ENCODE measurements around the gene S100A16.

Gene S100A16

DNA sequence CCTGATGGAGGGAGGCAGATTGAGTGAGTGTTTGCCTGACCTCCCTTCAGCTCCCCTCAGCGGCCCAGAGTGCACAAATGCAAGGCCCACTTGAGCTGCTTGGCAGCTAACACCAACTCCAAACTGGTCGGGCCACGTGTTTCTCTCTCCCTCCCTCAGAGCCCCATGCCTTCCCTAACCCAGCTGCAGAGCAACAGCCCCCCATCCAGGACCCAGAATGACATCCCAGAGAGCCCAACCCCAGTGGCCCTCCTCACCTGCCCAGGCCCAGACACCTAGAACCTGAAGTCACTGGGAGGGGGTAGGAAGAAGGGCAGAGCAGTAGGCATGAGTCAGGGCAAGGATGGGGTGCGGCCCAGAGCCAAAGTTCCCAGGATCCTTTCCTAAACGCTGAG, 4.0 kb upstream of the S100A16 start:
- CTCF ChIA-PET, result interaction anchor here (0.8 to 3.6 kb wide), 6 partner anchors 12 to 108 kb away, joined by 3 to 31 read pairs (median 14); partner anchors contain the start of genes S100A1 and S100A13
- H3K27ac Mint-ChIP-seq, result no peak overlapping the region

GRCh38 chr1:153616144-153616916, 3.4 kb upstream of the S100A16 start, which contains the start of gene S100A14:
Gene S100A14 (minus strand): TSS chr1:153616325. CDS start chr1:153615858, 467 bp downstream.
- no peak within 1 kb of the TSS for H3K4me3 Mint-ChIP-seq
- CTCF ChIA-PET, result interaction anchor here (0.5 to 3.6 kb wide), 7 partner anchors 11 to 108 kb away, joined by 3 to 31 read pairs (median 9); partner anchors contain the start of genes S100A1 and S100A13
- no peak within 1 kb of the TSS for H3K27ac Mint-ChIP-seq
- no peaks in the 10 kb centered on the region for H3K36me3 Mint-ChIP-seq
- H3K27me3 Mint-ChIP-seq, result peaks cover 20% of the 10 kb centered on the region
- H3K4me1 Mint-ChIP-seq, result peaks cover 3% of the 10 kb centered on the region
- no peak for DNase-seq
- no peaks in the 10 kb centered on the region for H3K9me3 Mint-ChIP-seq

More for the DNA sequence above, 4.0 kb upstream of the S100A16 start:
- H3K4me1 Mint-ChIP-seq, result peaks cover 3% of the 10 kb centered on the region
- DNase-seq, result no peak
- no peaks in the 10 kb centered on the region for H3K9me3 Mint-ChIP-seq
- H3K27me3 Mint-ChIP-seq, result peaks cover 19% of the 10 kb centered on the region
- no peak overlapping the region for H3K4me3 Mint-ChIP-seq
- H3K36me3 Mint-ChIP-seq, result no peaks in the 10 kb centered on the region

DNA sequence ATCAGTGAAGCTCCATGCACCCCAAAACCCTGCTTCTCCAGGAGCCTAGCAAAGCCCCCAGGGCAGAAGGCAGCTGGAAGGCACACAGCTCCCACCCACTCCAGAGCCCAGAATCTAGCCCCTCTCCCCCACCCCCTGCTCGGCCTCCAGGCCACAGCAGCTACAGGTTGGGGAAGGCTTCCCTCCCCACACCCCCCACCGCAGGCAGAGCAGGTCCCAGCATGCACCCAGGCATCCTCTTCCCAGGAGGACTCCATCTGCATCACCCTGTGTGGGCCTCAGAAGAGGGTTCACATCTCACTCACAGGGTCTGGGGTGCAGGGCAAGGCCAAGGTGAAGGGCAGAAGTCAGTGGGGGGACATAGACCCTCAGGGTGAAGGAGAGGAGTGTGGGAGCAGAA, 2.5 kb upstream of the S100A16 start:
- no peak for DNase-seq
- Mint-ChIP-seq H3K27me3 (peaks cover 23% of the 10 kb centered on the region), H3K4me3 (no peak overlapping the region), H3K36me3 (no peaks in the 10 kb centered on the region), H3K27ac (no peak overlapping the region), H3K9me3 (no peaks in the 10 kb centered on the region), H3K4me1 (peaks cover 3% of the 10 kb centered on the region)
- CTCF ChIA-PET, result interaction anchor here (1.0 to 3.4 kb wide), 4 partner anchors 12 to 105 kb away, joined by 3 to 24 read pairs (median 6); partner anchors contain the start of gene S100A13

DNA sequence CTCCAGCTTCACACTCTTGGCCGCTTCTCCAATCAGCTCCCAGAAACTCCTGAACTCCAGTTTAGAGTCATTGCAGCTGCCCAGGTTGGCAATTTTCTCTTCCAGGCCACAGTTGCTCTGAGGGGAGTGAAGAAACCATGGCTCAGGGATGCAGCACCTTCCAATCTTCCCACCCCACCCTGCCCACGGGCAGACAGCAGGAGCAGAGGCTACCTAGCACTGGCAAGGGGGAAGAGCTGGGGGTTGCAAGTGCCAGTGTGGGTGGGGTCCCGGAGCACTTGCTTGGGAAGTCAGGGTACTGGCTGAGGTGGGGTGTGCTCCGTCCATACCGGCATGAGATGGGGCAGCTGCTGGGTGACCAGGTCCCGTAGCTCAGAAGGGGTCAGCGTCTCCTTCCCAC, 2.0 kb upstream of the S100A16 start:
- no peak overlapping the region for H3K27ac Mint-ChIP-seq
- no peak for DNase-seq
- H3K27me3 Mint-ChIP-seq, result peaks cover 28% of the 10 kb centered on the region
- H3K4me1 Mint-ChIP-seq, result peaks cover 3% of the 10 kb centered on the region
- H3K4me3 Mint-ChIP-seq, result no peak overlapping the region
- CTCF ChIA-PET, result interaction anchor here (0.8 to 3.4 kb wide), 6 partner anchors 11 to 104 kb away, joined by 3 to 24 read pairs (median 4); partner anchors contain the start of gene S100A13
- H3K36me3 Mint-ChIP-seq, result no peaks in the 10 kb centered on the region
- H3K9me3 Mint-ChIP-seq, result no peaks in the 10 kb centered on the region

- Mint-ChIP-seq H3K27ac (no peak overlapping the region), H3K9me3 (no peaks in the 10 kb centered on the region), H3K36me3 (no peaks in the 10 kb centered on the region), H3K27me3 (peaks cover 31% of the 10 kb centered on the region), H3K4me3 (no peak overlapping the region), H3K4me1 (peaks cover 3% of the 10 kb centered on the region)
- CTCF ChIA-PET, result interaction anchor here (0.8 to 2.8 kb wide), 5 partner anchors 10 to 102 kb away, joined by 3 to 9 read pairs (median 4); partner anchors contain the start of gene S100A13
- DNase-seq, result no peak
Observed at GRCh38 chr1:153614189-153614900, 1.4 kb upstream of the S100A16 start.

DNA sequence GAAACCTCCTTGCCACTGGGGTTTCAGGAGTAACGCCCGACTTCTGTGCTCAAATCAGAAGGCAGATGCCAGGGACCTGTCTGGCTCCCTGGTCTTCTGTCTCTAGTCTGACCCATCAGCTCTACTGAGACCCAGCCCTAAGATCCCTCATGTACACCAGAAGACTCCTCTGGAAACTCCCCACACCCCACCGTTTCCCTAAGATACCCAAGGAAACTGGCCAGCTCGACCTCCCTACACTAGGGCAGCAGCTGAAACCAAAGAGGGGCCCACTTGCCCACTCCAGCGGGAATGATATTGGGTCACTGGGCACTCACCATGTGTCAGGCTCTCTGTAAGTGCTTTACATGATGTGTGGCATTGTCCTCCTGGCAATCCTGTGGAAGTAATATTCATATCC, 469 bp upstream of the S100A16 start:
- CTCF ChIA-PET, result interaction anchor here (1.9 kb wide), 1 partner anchor 41 kb away, joined by 5 read pairs; no protein-coding TSS in a partner anchor
- Mint-ChIP-seq H3K4me3 (no peak overlapping the region), H3K9me3 (no peaks in the 10 kb centered on the region), H3K4me1 (peaks cover 3% of the 10 kb centered on the region), H3K27ac (no peak overlapping the region), H3K36me3 (no peaks in the 10 kb centered on the region), H3K27me3 (peaks cover 30% of the 10 kb centered on the region)
- DNase-seq, result no peak

GRCh38 chr1:153612111-153612754, 704 bp downstream of the S100A16 start:
- no peak for DNase-seq
- Mint-ChIP-seq H3K36me3 (no peaks in the 10 kb centered on the region), H3K4me1 (no peaks in the 10 kb centered on the region), H3K4me3 (no peak overlapping the region), H3K27me3 (peaks cover 30% of the 10 kb centered on the region), H3K27ac (no peak overlapping the region), H3K9me3 (no peaks in the 10 kb centered on the region)
- CTCF ChIA-PET, result interaction anchor here (0.6 to 1.5 kb wide), 2 partner anchors 15 to 101 kb away, joined by 3 read pairs; partner anchors contain the start of gene S100A13

- H3K27me3 Mint-ChIP-seq, result peaks cover 34% of the 10 kb centered on the region
- H3K27ac Mint-ChIP-seq, result no peak overlapping the region
- CTCF ChIA-PET, result interaction anchor here (0.6 to 1.5 kb wide), 3 partner anchors 11 to 100 kb away, joined by 3 read pairs; partner anchors contain the start of gene S100A13
- H3K9me3 Mint-ChIP-seq, result no peaks in the 10 kb centered on the region
- no peak for DNase-seq
- H3K4me1 Mint-ChIP-seq, result no peaks in the 10 kb centered on the region
- H3K36me3 Mint-ChIP-seq, result no peaks in the 10 kb centered on the region
- no peak overlapping the region for H3K4me3 Mint-ChIP-seq
Observed at GRCh38 chr1:153611356-153611755, 1.6 kb downstream of the S100A16 start.

DNA sequence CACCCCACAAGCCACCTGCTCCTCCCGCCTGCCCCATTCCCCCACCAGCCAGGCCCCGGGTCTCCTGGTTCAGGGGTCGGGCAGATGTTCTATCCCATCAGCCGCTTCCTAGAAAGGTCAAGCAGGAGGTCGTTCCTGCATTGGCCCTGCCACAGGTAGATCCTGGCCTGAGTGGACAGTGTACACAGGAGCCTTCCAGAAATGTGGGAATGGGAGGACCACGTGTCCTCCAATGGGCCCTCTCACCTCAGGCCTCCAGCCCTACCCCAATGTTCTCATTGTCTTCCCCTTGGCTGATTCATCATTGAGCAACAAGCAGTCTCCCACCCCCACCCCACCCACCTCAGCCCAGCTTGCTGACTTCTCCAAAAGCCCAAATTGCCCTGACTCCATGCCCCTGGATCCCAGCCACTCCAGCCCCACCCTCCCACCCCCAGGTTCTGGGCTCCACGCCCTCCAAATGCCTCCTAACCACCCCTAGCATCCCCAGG, 2.1 kb downstream of the S100A16 start:
- Mint-ChIP-seq H3K4me1 (no peaks in the 10 kb centered on the region), H3K27ac (no peak overlapping the region), H3K27me3 (peaks cover 32% of the 10 kb centered on the region), H3K9me3 (no peaks in the 10 kb centered on the region), H3K4me3 (no peak overlapping the region), H3K36me3 (no peaks in the 10 kb centered on the region)
- DNase-seq, result no peak
- CTCF ChIA-PET, result interaction anchor here (1.0 kb wide), 1 partner anchor 11 kb away, joined by 3 read pairs; no protein-coding TSS in a partner anchor

- H3K9me3 Mint-ChIP-seq, result no peaks in the 10 kb centered on the region
- H3K27ac Mint-ChIP-seq, result no peak overlapping the region
- CTCF ChIA-PET, result interaction anchor here (1.0 kb wide), 1 partner anchor 12 kb away, joined by 3 read pairs; no protein-coding TSS in a partner anchor
- H3K27me3 Mint-ChIP-seq, result peaks cover 30% of the 10 kb centered on the region
- H3K36me3 Mint-ChIP-seq, result no peaks in the 10 kb centered on the region
- H3K4me1 Mint-ChIP-seq, result no peaks in the 10 kb centered on the region
- DNase-seq, result no peak
- no peak overlapping the region for H3K4me3 Mint-ChIP-seq
Observed at GRCh38 chr1:153610334-153610733, 2.6 kb downstream of the S100A16 start.

DNA sequence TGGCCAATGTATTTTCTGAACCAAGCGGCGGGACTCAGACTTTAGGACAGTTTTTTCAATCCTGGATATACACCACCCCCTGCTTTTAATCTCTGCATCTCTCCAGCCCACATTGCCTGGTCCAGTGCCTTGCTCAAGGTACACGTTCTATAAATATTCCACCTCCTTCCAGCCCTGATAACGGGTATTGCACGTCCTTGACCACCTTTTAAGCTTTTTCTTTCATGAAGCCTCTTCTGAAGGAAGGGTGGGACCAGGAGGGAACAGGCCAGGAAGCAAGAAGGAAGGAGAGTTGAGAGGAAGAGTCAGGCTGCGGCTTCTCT, 3.4 kb downstream of the S100A16 start:
- no peaks in the 10 kb centered on the region for H3K9me3 Mint-ChIP-seq
- peaks cover 30% of the 10 kb centered on the region for H3K27me3 Mint-ChIP-seq
- no peaks in the 10 kb centered on the region for H3K36me3 Mint-ChIP-seq
- H3K4me3 Mint-ChIP-seq, result no peak overlapping the region
- CTCF ChIA-PET, result no interaction called here
- no peak overlapping the region for H3K27ac Mint-ChIP-seq
- DNase-seq, result no peak
- H3K4me1 Mint-ChIP-seq, result no peaks in the 10 kb centered on the region

DNA sequence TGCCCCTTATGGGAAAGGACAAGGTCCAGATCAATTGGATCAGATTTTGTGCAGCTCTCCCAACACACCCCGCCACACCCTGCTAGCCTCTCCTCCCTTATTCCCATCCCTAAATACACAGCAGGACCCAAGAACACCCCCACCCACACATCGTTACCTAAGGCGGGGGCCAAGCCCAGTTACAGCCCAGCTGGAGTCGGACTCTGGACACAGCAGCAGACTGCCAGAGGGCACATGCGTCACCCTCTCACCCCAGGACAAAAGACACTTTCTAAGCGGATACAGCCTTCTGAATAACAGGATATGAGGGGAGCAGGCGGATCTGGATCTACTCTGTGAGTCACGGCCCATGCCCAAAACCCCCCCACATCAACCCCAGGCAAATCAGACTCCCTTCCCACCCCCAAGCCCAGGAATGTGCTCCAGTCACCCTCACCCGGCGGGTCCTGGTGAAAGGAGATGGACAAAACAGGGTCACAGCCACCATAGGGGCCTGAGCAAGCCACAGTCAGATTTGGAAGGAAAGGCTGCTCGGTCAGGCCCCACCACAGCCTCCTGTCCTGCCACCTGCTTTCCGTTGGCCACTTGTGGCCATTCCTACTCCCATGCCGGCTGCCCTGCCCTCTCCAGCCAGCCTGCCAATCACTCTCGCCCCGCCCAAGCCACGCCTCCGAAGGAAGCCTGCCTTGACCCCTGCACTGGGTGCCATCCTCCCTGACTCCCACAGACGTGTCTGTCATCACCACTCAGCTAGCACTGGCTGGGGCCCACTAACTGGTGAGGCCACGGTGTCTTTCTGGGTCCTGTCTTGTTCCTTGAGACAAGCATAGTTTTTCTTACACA, 4.0 kb downstream of the S100A16 start:
- CTCF ChIA-PET, result interaction anchor here (1.0 kb wide), 1 partner anchor 37 kb away, joined by 3 read pairs; no protein-coding TSS in a partner anchor

GRCh38 chr1:153608089-153608682, 4.8 kb downstream of the S100A16 start:
- H3K27ac Mint-ChIP-seq, result no peak overlapping the region
- no peak for DNase-seq
- no peak overlapping the region for H3K4me3 Mint-ChIP-seq
- H3K4me1 Mint-ChIP-seq, result no peaks in the 10 kb centered on the region
- peaks cover 27% of the 10 kb centered on the region for H3K27me3 Mint-ChIP-seq
- CTCF ChIA-PET, result interaction anchor here (1.0 to 2.0 kb wide), 2 partner anchors 36 to 98 kb away, joined by 3 to 4 read pairs; no protein-coding TSS in a partner anchor
- no peaks in the 10 kb centered on the region for H3K36me3 Mint-ChIP-seq
- no peaks in the 10 kb centered on the region for H3K9me3 Mint-ChIP-seq

More for the DNA sequence above, 4.0 kb downstream of the S100A16 start:
- no peak overlapping the region for H3K27ac Mint-ChIP-seq
- no peaks in the 10 kb centered on the region for H3K36me3 Mint-ChIP-seq
- H3K9me3 Mint-ChIP-seq, result no peaks in the 10 kb centered on the region
- H3K27me3 Mint-ChIP-seq, result peaks cover 30% of the 10 kb centered on the region
- H3K4me1 Mint-ChIP-seq, result no peaks in the 10 kb centered on the region
- no peak overlapping the region for H3K4me3 Mint-ChIP-seq
- no peak for DNase-seq

Data from activated naive CD4-positive, alpha-beta T cell treated with anti-CD3 and anti-CD28 coated beads, Interleukin-2, amount 10 ng/mL, durations not matched to agents 7 days and 5 days (primary cell).